ENCODE measurements around the gene GP1BA.

Gene GP1BA

GRCh38 chr17:4978726-4979125 lies 46.6 kb downstream of the GP1BA start:
- no peak for DNase-seq

GRCh38 chr17:4980644-4981216 lies 48.7 kb downstream of the GP1BA start:
- DNase-seq = no peak

GRCh38 chr17:4982305-4982704 lies 50.2 kb downstream of the GP1BA start:
- no peak for DNase-seq

All from NCI-H226 (cell line).